GM23248 (cell line): ENCODE data around the gene DNASE1L2. TPM values are rescaled to one million over a fixed set of nuclear protein-coding genes. Genes with fewer than 3 reads are reported as not detected.

Experiments
- DNase-seq: peaks from one replicate; pipeline ENCODE4 v3.0.0-alpha.2; 2015
- H2AFZ ChIP-seq: fragments of 200-600 bp; sonication (generic); 2 replicates; pipeline ENCODE4 v1.6.1; 2016; ENCODE audit warnings: antibody characterized with exemption
- H3F3A ChIP-seq: fragments of 200-600 bp; sonication (generic); 2 replicates; pipeline ENCODE4 v1.6.1; 2016; ENCODE audit warnings: mild to moderate bottlenecking, antibody characterized with exemption, mixed run types; ENCODE audit not compliant: insufficient read depth
- H3K27ac ChIP-seq: fragments of 200-600 bp; sonication (generic); 2 replicates; pipeline ENCODE4 v1.5.1; 2016; ENCODE audit warnings: mild to moderate bottlenecking
- H3K27me3 ChIP-seq: fragments of 200-600 bp; sonication (generic); replicated peaks from 2 replicates; pipeline ENCODE4 v1.6.1; 2016; ENCODE audit warnings: mild to moderate bottlenecking; ENCODE audit not compliant: insufficient read depth
- H3K36me3 ChIP-seq: fragments of 200-600 bp; sonication (generic); 2 replicates; pipeline ENCODE4 v1.6.1; 2016; ENCODE audit warnings: low read depth, mild to moderate bottlenecking
- H3K4me1 ChIP-seq: fragments of 200-600 bp; sonication (generic); 2 replicates; pipeline ENCODE4 v1.6.1; 2016; ENCODE audit warnings: mild to moderate bottlenecking; ENCODE audit not compliant: insufficient read depth
- H3K4me2 ChIP-seq: fragments of 200-600 bp; sonication (generic); one replicate; pipeline ENCODE4 v1.6.1; 2016; ENCODE audit warnings: mild to moderate bottlenecking; ENCODE audit not compliant: unreplicated experiment
- H3K4me3 ChIP-seq: fragments of 200-600 bp; sonication (generic); 2 replicates; pipeline ENCODE4 v1.5.1; 2016; ENCODE audit warnings: mild to moderate bottlenecking
- H3K79me2 ChIP-seq: fragments of 200-600 bp; sonication (generic); 2 replicates; pipeline ENCODE4 v1.6.1; 2016; ENCODE audit warnings: mild to moderate bottlenecking; ENCODE audit not compliant: insufficient read depth
- H3K9ac ChIP-seq: fragments of 200-600 bp; sonication (generic); 2 replicates; pipeline ENCODE4 v1.6.1; 2016; ENCODE audit warnings: mild to moderate bottlenecking
- H3K9me2 ChIP-seq: fragments of 200-600 bp; sonication (generic); 2 replicates; pipeline ENCODE4 v1.6.1; 2016; ENCODE audit warnings: mixed run types, mild to moderate bottlenecking, moderate library complexity; ENCODE audit not compliant: insufficient read depth
- H3K9me3 ChIP-seq: fragments of 200-600 bp; sonication (generic); one replicate; pipeline ENCODE4 v1.6.1; 2017; ENCODE audit warnings: low read depth
- H4K20me1 ChIP-seq: fragments of 200-600 bp; sonication (generic); 2 replicates; pipeline ENCODE4 v1.6.0; 2016; ENCODE audit not compliant: insufficient read depth
- EZH2 ChIP-seq: fragments of 200-600 bp; sonication (generic); IDR thresholded peaks from 2 replicates; pipeline ENCODE4 v1.6.1; 2018; ENCODE audit warnings: antibody characterized with exemption, mild to moderate bottlenecking; ENCODE audit not compliant: insufficient read depth, poor library complexity, severe bottlenecking
- EZH2phosphoT487 ChIP-seq: fragments of 200-600 bp; sonication (generic); IDR thresholded peaks from 2 replicates; pipeline ENCODE4 v1.6.1; 2018; ENCODE audit warnings: antibody characterized with exemption, moderate library complexity, mild to moderate bottlenecking, low read depth; ENCODE audit not compliant: insufficient read depth
- WGBS, 2 experiments: methylation state at CpG; one replicate each; pipeline ENCODE4 v1.1.6; 2015 to 2017; ENCODE audit warnings: low lambda C conversion rate in 2 of 2, low coverage in 1 of 2; ENCODE audit errors: missing lambda C conversion rate in 2 of 2; 5-methylcytosine and 5-hydroxymethylcytosine counted together
- in situ Hi-C: fragments of 300-500 bp; cut with MboI; formaldehyde crosslinking; loops from 2 replicates; pipeline ENCODE4 v1.15.0; 2020
- polyA plus RNA-seq: library from polyadenylated mRNA; unstranded; fragments of >200 nt; fragmentation: Nextera tagmentation; extraction: Ambion mirVana; gene quantifications from 2 replicates; pipeline ENCODE4 v1.2.1, GENCODE V29; 2016
- total RNA-seq: library from RNA; depleted of rRNA; stranded (reverse); fragments of >200 nt; shearing (Covaris generic); gene quantifications from 2 replicates; pipeline ENCODE4 v1.2.3, GENCODE V29; 2014

DNASE1L2 gene
- total and polyA plus RNA-seq, 2 experiments from 2014 or later, result 0.89 TPM; not detected in 1

DNA sequence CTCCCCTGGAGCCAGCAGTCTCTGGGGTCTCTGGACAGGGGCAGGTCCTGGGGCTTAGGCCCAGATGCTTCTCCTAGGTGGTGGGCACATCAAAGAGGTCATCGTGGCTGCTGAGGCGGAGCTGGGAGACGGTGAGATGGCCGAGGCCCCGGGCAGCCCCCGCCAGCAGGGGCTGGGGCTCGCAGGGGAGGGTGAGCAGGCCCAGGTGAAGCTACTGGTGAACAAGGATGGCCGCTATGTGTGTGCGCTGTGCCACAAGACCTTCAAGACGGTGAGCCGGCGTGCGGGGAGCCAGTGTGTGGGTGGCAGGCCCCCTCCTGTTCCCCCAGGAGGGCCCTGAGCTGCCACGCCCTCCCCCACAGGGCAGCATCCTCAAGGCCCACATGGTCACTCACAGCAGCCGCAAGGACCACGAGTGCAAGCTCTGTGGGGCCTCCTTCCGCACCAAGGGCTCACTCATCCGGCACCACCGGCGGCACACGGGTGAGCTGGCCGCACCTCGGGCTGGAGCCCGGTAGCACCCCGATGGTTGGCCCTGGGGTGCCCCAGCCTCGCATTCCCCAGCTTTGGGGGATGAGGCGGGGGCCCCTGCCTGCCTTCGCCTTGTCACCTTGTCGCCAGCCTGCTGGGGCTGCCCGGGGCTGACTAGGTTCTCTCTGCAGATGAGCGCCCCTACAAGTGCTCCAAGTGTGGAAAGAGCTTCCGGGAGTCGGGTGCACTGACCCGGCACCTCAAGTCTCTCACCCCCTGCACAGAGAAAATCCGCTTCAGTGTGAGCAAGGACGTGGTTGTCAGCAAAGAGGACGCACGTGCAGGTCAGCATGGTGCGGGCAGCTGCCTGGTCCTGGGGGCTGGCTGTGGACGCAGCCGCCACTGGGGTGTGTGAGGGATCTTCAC is 3.9 kb upstream of the DNASE1L2 start:
- Histone ChIP-seq H3F3A (no peaks in the 10 kb centered on the region), H3K9me3 (no peaks in the 10 kb centered on the region), H2AFZ (no peak overlapping the region), H3K27ac (no peak overlapping the region), H3K9me2 (no peaks in the 10 kb centered on the region), H3K79me2 (peaks cover 19% of the 10 kb centered on the region), H3K4me2 (no peak overlapping the region), H3K4me1 (no peaks in the 10 kb centered on the region), H3K27me3 (no peaks in the 10 kb centered on the region), H4K20me1 (no peaks in the 10 kb centered on the region), H3K4me3 (no peak overlapping the region), H3K9ac (no peak overlapping the region), H3K36me3 (no peaks in the 10 kb centered on the region; the same call in 1 of the 2 replicates)
- TF ChIP-seq EZH2phosphoT487 (no peak), EZH2 (no peak)
- no peak for DNase-seq
- in situ Hi-C loops, result no loop called here
- 91 to 92% methylated on average over 28 to 37 of the region's 41 CpGs for WGBS, 2 experiments

GRCh38 chr16:2233046-2233775 is 3.0 kb upstream of the DNASE1L2 start:
- Histone ChIP-seq H3K27me3 (no peaks in the 10 kb centered on the region), H3K9me3 (no peaks in the 10 kb centered on the region), H3K4me2 (no peak overlapping the region), H2AFZ (no peak overlapping the region), H3K9me2 (no peaks in the 10 kb centered on the region), H3K27ac (no peak overlapping the region), H4K20me1 (no peaks in the 10 kb centered on the region), H3K79me2 (peaks cover 10% of the 10 kb centered on the region), H3K4me3 (no peak overlapping the region), H3F3A (no peaks in the 10 kb centered on the region), H3K4me1 (no peaks in the 10 kb centered on the region), H3K36me3 (no peaks in the 10 kb centered on the region; the same call in 1 of the 2 replicates), H3K9ac (no peak overlapping the region)
- TF ChIP-seq EZH2phosphoT487, result no peak
- no peak for TF ChIP-seq EZH2
- in situ Hi-C loops, result no loop called here
- WGBS, 2 experiments, result 92 to 93% methylated on average over 26 to 28 of the region's 28 CpGs
- no peak for DNase-seq

DNA sequence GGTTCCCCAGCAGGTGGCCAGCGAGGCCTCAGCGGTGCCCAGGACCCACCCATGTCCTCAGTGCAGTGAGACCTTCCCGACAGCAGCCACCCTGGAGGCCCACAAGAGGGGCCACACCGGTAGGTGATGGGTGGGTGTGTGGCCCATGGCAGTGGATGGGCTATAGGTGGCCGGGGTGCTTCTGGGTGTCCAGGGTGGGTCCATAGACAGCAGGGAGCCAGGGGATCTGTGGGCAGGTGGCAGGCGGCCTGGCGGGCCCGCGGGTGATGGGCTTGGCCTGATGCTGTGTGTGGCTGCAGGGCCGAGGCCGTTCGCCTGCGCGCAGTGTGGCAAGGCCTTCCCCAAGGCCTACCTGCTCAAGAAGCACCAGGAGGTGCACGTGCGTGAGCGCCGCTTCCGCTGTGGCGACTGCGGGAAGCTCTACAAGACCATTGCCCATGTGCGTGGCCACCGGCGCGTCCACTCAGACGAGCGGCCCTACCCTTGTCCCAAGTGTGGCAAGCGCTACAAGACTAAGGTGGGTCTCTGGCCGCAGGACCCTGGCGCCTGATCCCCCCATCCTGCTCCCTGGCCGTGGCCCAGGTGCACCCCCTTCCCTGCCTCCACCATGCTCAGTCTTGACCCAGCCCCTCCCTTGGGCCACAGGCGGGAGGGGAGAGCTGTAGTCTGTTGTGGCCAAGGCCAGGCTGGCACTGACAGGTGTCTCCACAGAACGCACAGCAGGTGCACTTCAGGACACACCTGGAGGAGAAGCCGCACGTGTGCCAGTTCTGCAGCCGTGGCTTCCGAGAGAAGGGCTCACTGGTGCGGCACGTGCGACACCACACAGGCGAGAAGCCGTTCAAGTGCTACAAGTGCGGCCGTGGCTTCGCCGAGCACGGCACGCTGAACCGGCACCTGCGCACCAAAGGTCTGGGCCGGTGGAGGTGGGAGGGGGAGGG is 2.1 kb upstream of the DNASE1L2 start:
- Histone ChIP-seq H3K4me3 (no peak overlapping the region), H3K4me2 (no peak overlapping the region), H3K9me2 (no peaks in the 10 kb centered on the region), H3F3A (no peaks in the 10 kb centered on the region), H3K27ac (no peak overlapping the region), H3K36me3 (no peaks in the 10 kb centered on the region; the same call in 1 of the 2 replicates), H3K4me1 (no peaks in the 10 kb centered on the region), H3K9me3 (no peaks in the 10 kb centered on the region), H3K79me2 (peaks cover under 1% of the 10 kb centered on the region; the same call in 1 of the 2 replicates), H4K20me1 (no peaks in the 10 kb centered on the region), H3K9ac (no peak overlapping the region), H3K27me3 (no peaks in the 10 kb centered on the region), H2AFZ (no peak overlapping the region)
- DNase-seq, result no peak
- TF ChIP-seq EZH2phosphoT487, result no peak
- no peak for TF ChIP-seq EZH2
- in situ Hi-C loops, result no loop called here
- WGBS, 2 experiments, result 94 to 96% methylated on average over 33 to 51 of the region's 51 CpGs

- Histone ChIP-seq H3K4me2 (no peak overlapping the region), H3F3A (no peaks in the 10 kb centered on the region), H3K36me3 (no peaks in the 10 kb centered on the region), H3K27me3 (no peaks in the 10 kb centered on the region), H3K9ac (no peak overlapping the region), H3K9me3 (no peaks in the 10 kb centered on the region), H3K9me2 (no peaks in the 10 kb centered on the region), H3K4me3 (no peak overlapping the region), H2AFZ (no peak overlapping the region), H3K4me1 (no peaks in the 10 kb centered on the region), H4K20me1 (no peaks in the 10 kb centered on the region), H3K79me2 (no peaks in the 10 kb centered on the region), H3K27ac (no peak overlapping the region)
- in situ Hi-C loops, result no loop called here
- no peak for DNase-seq
- WGBS, 2 experiments, result 81 to 90% methylated on average over 8 to 17 of the region's 18 CpGs
- TF ChIP-seq EZH2phosphoT487, result no peak
- no peak for TF ChIP-seq EZH2
Observed at GRCh38 chr16:2234813-2235170, 1.5 kb upstream of the DNASE1L2 start.
